GM18519 (cell line): Measurements from ENCODE around the gene SEC22C.

Experiments
- ATAC-seq: cut with Tn5 transposase; IDR thresholded peaks from one replicate; pipeline ENCODE4 v1.9.1; 2021; ENCODE audit warnings: mild to moderate bottlenecking, moderate library complexity; ENCODE audit not compliant: unreplicated experiment, low FRiP score

Gene SEC22C

DNA sequence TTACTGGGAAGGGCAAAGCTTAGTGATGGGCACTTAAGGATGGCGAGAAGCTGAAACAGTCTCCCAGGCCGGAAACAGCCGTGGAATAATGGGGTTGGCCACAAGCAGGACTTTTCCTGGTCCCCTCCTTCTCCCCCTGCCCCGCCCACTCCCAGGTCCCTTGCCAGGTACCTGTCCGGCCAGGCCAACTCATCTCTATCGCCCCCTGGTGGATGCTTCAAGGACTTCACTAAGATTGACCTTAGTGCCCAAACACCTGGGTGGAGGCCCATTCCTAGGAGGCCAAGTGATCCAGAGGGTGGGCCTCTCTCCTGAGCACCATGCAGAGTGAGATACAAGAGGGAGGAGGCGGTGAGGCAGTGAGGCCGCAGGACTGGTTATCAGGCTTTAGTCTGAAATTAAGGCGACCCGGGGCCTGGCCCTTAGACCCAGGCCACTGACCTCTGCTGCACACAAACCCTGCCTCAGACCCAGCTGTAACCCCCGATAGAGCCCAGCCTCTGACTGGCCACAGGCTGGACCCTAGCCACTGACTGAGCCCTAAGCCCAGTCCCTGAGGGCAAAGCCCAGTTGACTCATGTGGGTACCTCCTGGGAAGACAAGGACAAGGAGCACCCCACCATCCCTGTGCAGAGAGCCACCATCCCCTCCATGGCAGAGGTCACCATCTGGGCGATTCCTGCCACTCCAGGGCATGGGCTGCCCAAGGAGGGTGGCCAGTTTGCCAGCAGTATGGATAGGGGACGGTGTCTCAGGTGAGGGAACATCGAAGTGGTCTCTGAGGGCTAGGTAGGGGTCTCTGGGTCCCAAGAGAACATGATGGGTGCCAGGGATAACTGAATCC, 41.7 kb downstream of the SEC22C start:
- ATAC-seq: no peak

DNA sequence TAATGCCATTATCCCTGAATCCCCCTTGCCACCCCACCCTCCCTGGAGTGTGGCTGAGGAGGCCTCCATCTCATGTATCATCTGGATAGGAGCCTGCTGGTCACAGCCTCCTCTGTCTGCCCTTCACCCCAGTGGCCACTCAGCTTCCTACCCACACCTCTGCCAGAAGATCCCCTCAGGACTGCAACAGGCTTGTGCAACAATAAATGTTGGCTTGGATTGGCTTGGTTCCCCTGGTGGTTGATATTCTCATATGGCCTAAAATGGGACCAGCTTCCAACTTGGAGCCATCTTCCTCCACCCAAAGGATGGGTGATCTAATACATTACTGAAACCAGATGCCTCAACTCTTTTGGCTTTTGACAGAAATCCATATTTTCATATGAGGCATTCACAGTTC, 44.4 kb downstream of the SEC22C start:
- no peak for ATAC-seq

DNA sequence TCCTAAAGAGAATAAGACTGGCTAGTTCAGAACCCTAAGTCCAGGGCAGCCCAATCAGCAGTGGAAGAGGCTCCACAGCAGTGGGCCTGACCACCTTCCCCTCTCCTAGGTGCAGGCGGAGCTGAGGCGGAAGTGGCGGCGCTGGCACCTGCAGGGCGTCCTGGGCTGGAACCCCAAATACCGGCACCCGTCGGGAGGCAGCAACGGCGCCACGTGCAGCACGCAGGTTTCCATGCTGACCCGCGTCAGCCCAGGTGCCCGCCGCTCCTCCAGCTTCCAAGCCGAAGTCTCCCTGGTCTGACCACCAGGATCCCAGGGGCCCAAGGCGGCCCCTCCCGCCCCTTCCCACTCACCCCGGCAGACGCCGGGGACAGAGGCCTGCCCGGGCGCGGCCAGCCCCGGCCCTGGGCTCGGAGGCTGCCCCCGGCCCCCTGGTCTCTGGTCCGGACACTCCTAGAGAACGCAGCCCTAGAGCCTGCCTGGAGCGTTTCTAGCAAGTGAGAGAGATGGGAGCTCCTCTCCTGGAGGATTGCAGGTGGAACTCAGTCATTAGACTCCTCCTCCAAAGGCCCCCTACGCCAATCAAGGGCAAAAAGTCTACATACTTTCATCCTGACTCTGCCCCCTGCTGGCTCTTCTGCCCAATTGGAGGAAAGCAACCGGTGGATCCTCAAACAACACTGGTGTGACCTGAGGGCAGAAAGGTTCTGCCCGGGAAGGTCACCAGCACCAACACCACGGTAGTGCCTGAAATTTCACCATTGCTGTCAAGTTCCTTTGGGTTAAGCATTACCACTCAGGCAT, 45.6 kb downstream of the SEC22C start:
- ATAC-seq: no peak

DNA sequence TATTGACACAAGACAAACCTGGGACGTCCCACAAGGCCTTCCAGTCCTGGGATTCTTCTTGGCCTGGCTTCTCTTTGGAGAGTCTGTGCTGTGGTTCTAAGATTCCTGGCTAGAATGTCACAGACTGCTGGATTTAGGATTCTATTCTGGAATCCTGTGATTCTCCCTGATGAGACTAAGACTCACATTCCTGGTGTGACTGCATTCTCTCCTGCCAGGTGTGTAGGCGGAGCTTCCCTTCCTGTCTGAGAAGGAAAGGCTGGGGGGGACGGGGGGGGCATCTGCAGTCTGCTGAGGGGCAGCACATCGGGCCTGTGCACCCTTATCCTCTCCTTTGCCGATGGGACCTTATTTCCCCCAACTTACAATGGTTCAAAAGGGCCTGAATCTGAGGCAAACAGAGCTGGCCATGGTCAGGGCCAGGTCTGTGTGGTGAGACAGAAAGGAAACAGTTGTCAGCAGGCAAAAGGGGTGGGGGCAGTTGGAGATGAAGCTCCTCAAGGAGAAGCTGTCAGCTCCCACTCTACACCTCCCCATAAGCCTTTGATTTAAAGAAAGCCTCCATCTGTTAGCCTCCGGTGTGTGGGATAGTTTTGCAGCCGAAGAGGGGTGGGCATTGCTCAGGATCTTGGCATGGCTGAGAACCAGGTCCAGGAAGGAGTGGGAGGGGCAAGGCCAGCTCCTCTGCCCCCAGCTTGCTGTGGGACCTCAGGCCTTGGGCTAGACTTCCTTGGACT, 48.4 kb downstream of the SEC22C start:
- ATAC-seq: no peak

DNA sequence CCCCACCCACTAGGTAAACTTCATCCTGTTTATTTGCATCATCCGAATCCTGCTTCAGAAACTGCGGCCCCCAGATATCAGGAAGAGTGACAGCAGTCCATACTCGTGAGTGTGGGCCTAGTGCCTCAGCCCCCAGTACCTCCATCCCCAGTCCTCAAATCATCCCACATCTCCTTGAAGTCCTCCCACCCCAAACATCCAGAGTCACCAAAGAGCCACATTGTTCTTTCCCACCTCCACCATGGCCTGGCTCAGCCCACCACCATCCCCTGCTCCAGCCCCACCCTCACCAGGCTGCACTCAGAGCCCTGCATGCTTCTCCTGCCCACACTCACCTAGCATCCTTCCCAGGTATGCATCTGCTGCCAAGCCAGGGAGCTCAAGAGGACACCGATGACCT, 49.5 kb downstream of the SEC22C start:
- no peak for ATAC-seq

DNA sequence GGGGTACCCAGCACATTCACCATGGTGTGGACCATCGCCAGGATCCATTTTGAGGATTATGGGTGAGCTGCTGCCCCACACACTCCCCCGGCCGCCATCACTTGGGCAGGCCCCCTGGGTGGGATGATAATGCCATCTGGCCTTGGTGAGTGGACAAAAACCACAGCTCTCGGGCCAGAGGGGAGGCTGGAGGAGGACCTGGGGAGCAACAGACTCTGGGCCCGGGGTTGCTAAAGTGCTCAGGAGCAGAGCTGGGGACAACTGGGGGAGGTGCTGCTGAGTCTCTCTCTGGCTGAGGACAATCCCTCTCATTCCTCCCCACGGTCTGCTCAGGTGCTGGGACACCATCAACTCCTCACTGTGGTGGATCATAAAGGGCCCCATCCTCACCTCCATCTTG, 50.3 kb downstream of the SEC22C start:
- no peak for ATAC-seq

DNA sequence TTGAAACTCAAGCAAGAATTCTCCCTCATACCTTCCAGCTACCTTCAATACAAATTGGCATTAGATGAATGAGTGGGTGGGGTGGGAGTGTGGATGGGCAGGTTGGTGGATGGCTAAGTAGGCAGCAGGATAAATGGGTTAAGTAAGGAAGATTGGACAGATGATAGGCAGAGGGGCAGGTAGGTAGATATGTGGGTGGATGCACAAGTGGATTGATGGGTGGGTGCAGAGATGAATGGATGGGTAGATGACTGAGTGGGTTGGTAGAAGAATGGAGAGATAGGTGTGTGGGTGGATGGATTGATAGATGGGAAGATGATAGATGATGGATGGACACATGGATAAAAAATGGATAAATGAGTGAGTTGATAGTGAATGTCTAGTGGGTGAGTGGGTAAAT, 51.7 kb downstream of the SEC22C start:
- no peak for ATAC-seq

DNA sequence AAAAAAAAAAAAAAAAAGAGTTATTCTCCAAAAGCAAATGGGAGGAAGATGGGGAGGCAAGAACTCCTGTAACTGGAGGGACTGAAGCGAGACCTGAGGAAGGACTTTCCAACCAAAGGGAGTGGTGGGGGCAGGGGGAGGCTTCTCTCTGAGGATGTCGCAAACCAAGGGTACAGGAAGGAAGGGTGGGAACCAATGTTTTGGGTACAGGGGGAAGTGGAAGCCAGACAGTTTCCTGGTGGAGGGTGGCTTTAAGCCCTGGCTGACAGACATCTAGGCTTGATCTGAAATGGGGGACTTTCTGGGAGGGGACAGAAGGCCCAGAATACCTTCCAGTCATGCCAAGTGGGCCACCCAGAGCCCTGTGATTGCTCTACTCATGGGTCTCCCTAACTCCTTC, 52.3 kb downstream of the SEC22C start:
- ATAC-seq: no peak

DNA sequence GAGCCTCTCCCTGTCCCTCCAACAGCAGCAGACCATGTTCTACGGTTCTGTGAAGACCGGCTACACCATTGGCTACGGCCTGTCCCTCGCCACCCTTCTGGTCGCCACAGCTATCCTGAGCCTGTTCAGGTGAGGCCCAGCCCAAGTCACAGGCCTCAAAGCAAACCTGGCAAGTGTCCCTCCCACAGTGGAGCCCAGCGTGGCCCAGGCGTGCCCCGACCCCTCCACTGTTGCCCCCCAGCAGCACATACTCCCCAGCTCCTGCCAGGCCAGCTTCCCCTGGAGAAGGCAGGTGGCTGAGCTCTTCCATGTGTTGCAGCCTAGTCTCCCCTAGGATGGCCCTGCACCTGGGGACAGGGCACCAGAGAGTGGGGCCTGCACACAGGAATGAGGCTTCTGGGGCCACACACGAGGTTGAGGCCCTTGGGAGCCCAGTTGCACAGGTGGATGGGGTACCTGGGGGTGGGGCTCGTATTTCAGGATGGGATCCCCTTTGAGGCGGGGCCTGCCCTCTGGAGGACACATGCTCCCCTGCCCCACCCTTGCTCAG, 54.3 kb downstream of the SEC22C start:
- ATAC-seq: no peak

DNA sequence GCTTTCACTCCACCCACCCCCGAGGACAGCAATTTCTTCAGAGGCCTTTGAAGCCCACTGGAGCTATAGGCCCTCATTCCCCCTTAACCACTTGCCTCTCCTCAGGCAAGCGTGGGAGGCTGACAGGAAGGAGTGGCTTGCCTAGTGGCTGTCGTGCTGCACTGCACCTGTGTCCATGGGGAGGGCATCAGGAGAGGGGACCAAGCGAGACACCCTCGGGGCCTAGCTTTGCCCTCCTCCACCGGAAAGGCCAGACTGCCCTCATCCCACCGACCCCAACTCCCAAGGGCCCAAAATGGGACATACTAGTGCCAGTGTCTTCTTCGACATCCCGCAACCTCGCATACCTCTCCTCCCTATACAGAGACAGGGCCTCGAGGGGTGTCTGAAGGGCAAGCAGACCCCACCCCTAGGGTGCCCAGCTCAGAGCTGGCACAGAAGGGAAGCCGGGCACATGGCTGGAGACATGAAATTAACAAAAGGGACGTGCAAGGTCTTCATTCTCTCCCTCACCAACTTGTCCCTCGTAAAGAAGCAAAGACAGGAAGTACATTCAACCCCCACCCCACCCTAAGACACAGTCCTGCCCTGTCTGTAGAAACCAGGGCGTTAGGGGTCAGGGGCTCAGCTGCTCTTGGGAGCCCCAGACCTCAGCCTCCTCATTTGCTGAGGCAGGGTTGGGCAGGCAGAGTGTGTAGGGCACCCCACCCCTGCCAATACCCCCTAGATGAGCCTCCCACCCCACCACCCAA, 55.0 kb downstream of the SEC22C start:
- no peak for ATAC-seq

DNA sequence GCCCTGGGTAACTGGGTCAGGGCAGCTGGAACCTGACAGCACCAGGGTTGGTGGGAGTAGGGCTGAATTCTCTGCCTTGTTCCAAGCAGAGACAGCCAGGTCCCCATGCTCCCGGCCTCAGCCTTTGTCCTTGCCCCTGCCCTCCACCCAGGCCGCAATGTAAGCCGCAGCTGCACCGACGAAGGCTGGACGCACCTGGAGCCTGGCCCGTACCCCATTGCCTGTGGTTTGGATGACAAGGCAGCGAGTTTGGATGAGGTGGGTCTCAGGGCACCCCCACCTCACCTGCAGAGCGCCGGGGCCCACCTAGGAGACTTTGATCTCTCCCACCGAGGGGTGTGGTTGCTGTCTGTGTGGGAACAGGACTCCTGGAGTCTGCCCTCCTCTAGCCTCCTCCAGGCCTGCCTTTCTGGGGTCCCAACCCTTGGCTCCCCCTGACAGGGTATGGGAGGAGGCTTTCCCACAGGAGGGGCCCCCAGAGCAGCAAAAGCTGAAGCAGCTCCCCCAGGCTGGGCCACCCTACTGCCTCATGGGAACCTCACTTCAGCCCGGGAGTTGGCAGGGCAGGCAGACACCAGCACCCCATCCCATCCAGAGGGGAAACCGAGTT, 55.9 kb downstream of the SEC22C start:
- no peak for ATAC-seq

DNA sequence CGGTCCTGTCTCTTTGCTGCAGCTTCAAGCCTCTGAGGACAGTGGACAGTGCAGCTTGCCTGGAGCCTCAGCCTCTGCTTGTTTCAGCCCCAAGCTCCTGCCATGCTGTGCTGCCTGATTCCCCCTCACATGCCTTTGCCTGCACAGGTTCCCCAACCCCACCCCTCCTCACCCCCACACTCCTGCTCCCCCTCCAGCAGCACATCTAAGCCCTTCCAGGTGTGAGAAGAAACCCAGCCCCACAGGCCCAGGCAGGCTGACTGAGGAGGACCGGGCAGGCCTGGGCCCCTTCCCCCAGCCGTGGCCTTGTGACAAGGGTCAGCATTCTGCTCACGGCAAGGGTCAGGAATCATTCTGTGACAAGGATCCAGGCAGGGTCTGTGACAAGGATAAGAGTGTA, 56.6 kb downstream of the SEC22C start:
- no peak for ATAC-seq

DNA sequence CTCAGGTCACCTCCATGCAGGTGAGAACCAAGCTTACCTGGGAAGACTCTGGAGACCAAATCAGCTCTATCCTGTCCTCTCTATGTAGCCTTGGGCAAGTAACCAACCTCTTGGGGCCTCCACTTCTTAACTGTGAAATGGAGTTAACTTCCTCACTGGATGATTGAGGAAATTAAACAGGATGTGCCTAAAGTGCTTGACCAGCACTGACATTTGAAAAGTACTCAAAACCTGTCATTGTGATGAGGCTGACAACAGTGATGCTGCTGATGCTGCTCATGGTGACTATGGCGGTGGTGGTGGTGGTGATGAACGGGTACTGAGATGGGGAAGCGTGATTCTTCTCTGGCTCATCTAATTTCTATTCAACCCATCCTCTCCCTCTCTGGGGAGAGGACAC, 57.0 kb downstream of the SEC22C start:
- ATAC-seq: no peak

DNA sequence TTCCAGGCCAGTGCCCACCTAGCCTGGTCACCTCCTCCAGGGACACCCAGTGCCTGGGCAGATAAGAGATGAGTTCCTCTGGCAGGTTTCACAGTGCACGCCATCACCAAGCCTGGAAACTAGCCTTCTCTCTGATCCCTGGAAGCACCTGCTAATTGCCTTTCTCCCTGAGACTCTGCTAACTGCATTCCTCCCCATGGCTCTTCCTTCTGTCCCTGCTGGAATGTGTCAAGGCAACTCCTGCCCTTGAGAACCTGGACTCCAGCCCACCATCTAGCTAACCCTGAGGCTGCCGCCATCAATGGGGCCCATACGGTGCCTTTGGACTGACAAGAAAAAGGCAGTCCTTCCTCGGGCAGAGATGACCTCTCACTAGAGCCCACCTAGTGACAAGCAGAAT, 60.9 kb downstream of the SEC22C start:
- no peak for ATAC-seq

DNA sequence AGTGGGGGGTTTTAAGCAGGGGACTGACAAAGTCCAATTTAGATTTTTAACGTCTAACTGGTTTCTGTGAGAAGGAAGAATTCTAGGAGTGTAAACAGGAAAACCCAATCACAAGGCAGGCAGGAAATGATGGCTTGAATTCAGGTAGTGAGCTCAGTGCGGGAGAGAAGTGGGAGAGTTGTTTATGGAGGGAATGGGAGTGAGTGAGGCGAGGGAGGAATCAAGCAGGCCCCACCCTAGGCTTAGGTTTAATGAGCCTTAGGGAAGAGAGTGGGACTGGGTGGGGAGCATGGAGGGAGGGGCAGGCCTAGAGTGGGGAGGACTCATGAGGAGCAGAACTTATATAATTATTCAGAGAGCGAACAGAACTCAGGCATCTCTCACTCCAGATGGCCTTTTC, 61.4 kb downstream of the SEC22C start:
- ATAC-seq: no peak

DNA sequence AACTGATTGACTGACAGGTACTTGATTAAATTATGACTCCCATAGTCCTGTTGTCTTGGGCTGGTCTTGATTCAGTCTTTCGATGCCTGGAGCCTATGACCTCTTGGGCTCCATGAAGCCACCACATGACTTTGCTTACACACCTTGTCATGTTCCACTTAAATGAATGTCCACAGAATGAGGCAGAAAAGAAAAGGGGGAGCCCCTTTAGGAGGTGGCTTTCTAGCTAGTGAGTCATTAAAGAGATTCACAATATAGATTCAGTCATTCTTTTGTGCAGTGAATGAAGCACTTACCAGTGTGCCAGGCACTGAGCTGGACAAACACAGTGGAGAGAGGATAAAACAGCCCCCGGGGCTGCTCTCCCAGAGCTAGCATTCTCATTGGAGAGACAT, 62.2 kb downstream of the SEC22C start:
- no peak for ATAC-seq

DNA sequence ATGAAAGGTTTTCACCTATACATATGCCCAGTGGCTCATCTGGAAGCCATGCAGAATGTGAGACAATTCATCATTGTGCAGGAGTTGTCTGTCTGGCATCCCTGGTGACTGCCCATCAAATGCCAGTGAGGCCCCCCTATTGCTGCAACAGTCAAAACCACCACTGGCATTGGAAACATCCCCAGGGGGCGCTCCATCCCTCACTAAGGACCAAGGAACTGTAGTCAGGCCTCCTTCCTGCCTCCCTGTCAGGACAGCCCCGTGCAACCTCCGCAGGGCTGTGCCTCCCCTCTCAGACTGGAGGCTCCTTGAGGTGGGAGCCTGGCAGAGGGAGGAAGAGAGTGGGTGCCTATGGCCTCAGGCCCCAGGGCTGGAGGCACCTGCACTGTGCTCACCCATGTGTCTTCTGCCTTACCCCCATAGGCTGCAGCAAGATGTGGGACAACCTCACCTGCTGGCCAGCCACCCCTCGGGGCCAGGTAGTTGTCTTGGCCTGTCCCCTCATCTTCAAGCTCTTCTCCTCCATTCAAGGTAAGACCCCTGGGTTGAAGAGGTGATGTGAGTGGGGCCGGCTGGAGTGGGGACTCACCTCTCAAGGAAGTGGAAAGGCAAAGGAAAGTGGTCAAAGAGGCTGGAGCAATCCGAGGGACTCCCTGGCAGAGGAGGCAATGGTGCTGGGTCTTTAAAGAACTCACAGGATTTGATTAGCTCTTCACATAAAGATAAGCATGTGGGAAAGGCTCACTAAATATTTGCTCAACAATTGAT, 62.8 kb downstream of the SEC22C start:
- no peak for ATAC-seq

DNA sequence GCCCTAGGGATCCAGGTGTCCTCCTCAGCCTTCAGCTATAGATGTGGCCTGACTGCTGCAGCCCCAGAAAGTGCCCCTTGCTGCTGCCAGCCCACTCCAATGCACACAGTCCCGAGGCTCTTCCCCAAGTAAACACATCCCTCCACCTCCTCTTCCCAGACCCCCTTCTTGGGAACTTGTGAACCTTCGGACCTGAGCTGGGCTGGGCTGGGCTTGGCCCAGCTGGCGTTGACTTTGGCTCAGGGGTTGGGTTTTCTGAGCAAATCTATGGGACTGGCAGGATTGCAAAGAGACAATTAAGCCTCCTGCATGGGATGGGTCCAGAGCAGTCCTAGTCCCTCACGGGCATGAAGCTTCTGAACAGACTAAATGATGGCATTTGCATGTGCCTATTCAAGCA, 64.7 kb downstream of the SEC22C start:
- no peak for ATAC-seq

DNA sequence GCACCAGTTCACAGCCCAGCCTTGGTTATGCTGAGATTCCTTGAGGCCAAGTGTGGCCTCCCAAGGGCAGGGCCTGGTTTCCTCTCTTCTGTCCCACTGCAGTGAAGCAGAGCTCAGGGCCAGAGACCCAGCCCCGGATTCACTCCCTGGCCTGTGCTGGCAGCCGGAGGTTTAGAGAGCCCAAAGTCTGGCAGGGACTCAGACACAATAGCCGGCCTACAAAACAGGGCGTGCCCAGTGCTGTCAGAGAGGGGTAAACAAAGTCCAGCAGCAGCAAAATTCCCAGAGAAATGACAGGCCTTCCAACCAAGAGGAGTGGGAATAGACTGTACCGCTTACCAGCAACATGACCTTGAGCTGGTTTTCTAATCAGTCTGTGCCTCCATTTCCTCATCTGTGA, 65.3 kb downstream of the SEC22C start:
- ATAC-seq: no peak
